Stimulated activated CD4-positive, alpha-beta T cell treated with anti-CD3 and anti-CD28 coated beads, TNF-alpha, amount 100 ng/mL, for 48 hours (primary cell): ENCODE data around the gene GNG7.
"Not testable (repeated sequence)": the region's sequence is repeated elsewhere in the genome, so short reads cannot be mapped to it uniquely, and the experiment has no call there.

Source experiments
- DNase-seq, 3 donors: peaks; one replicate each; pipeline ENCODE4 v3.0.0-alpha.2; 2020; ENCODE audit warnings: low read depth in 3 of 3

The GNG7 gene

GRCh38 chr19:2622371-2622961 is 80.0 kb downstream of the GNG7 start:
- not testable (repeated sequence) for DNase-seq

GRCh38 chr19:2619076-2619475 is 83.4 kb downstream of the GNG7 start:
- no peak for DNase-seq

- DNase-seq: peak; percentile 64 to 83 (median 68)
These were observed 83.9 kb downstream of the GNG7 start for GRCh38 chr19:2618611-2619010.

- DNase-seq: no peak
These were observed 84.9 kb downstream of the GNG7 start for GRCh38 chr19:2617393-2618165.

GRCh38 chr19:2616741-2617392 is 85.6 kb downstream of the GNG7 start:
- DNase-seq: no peak

- DNase-seq: no peak
These were observed 86.7 kb downstream of the GNG7 start for GRCh38 chr19:2615782-2616181.

- DNase-seq: peak in 1 of 3 donors; percentile 40
These were observed 88.8 kb downstream of the GNG7 start for GRCh38 chr19:2613507-2614295.

- no peak for DNase-seq
These were observed 89.8 kb downstream of the GNG7 start for GRCh38 chr19:2612619-2613249.

GRCh38 chr19:2611483-2612464 is 90.7 kb downstream of the GNG7 start:
- no peak for DNase-seq

GRCh38 chr19:2610637-2611482 is 91.6 kb downstream of the GNG7 start:
- DNase-seq: peak; percentile 65 to 88 (median 85)

- DNase-seq: no peak
These were observed 92.9 kb downstream of the GNG7 start for GRCh38 chr19:2609389-2610116.

GRCh38 chr19:2609034-2609388 is 93.5 kb downstream of the GNG7 start:
- not testable (repeated sequence) for DNase-seq

GRCh38 chr19:2608602-2608922 is 93.9 kb downstream of the GNG7 start:
- DNase-seq: no peak

- DNase-seq: peak; percentile 79 to 93 (median 86)
These were observed 94.5 kb downstream of the GNG7 start for GRCh38 chr19:2607712-2608601.

GRCh38 chr19:2606774-2607173 is 95.7 kb downstream of the GNG7 start:
- not testable (repeated sequence) for DNase-seq

GRCh38 chr19:2605889-2606288 is 96.6 kb downstream of the GNG7 start:
- DNase-seq: not testable (repeated sequence)

- DNase-seq: no peak
These were observed 97.7 kb downstream of the GNG7 start for GRCh38 chr19:2604747-2605329.

GRCh38 chr19:2603334-2603733 is 99.2 kb downstream of the GNG7 start:
- no peak for DNase-seq
